Measurements from ENCODE around the gene UTF1. TPM values are rescaled to one million over a fixed set of nuclear protein-coding genes. Genes with fewer than 3 reads are reported as not detected.
"Not testable (repeated sequence)": the region's sequence is repeated elsewhere in the genome, so short reads cannot be mapped to it uniquely, and the experiment has no call there.

The UTF1 gene
- total and polyA plus RNA-seq, 2 experiments from 2014 or later: not detected

GRCh38 chr10:133221331-133221730, 8.7 kb upstream of the UTF1 start:
- H3K27me3 ChIP-seq: peaks cover 17% of the 10 kb centered on the region
- no peak for TF ChIP-seq CTCF (IDR thresholded peaks at IDR 0.05; ENCODE audit: low read depth, low read length)
- no peaks in the 10 kb centered on the region for H3K36me3 ChIP-seq
- no peaks in the 10 kb centered on the region for H3K9me3 ChIP-seq (ENCODE audit: low read depth)
- H3K4me1 ChIP-seq (ENCODE audit: low read depth): no peaks in the 10 kb centered on the region
- H3K4me3 ChIP-seq: no peak overlapping the region
- H3K27ac ChIP-seq: no peak overlapping the region
- no peak for DNase-seq (ENCODE audit: low read depth in 1 of 2, low spot score in 1 of 2)

GRCh38 chr10:133221756-133222155, 8.3 kb upstream of the UTF1 start:
- H3K4me1 ChIP-seq (ENCODE audit: low read depth); H3K9me3 ChIP-seq (ENCODE audit: low read depth); H3K4me3 ChIP-seq; H3K36me3 ChIP-seq; H3K27ac ChIP-seq; DNase-seq (ENCODE audit: low read depth in 1 of 2, low spot score in 1 of 2): not testable (repeated sequence)
- peaks cover 18% of the 10 kb centered on the region for H3K27me3 ChIP-seq

GRCh38 chr10:133224076-133224475, 5.9 kb upstream of the UTF1 start:
- H3K27me3 ChIP-seq: peaks cover 39% of the 10 kb centered on the region
- H3K4me3 ChIP-seq: no peak overlapping the region
- no peak for TF ChIP-seq CTCF (IDR thresholded peaks at IDR 0.05; ENCODE audit: low read depth, low read length)
- no peak overlapping the region for H3K27ac ChIP-seq
- H3K9me3 ChIP-seq (ENCODE audit: low read depth): no peaks in the 10 kb centered on the region
- no peak for DNase-seq (ENCODE audit: low read depth in 1 of 2, low spot score in 1 of 2)
- no peaks in the 10 kb centered on the region for H3K4me1 ChIP-seq (ENCODE audit: low read depth)
- H3K36me3 ChIP-seq: no peaks in the 10 kb centered on the region

GRCh38 chr10:133224756-133225372, 5.2 kb upstream of the UTF1 start:
- TF ChIP-seq CTCF (IDR thresholded peaks at IDR 0.05; ENCODE audit: low read depth, low read length): no peak
- no peaks in the 10 kb centered on the region for H3K36me3 ChIP-seq
- H3K9me3 ChIP-seq (ENCODE audit: low read depth): no peaks in the 10 kb centered on the region
- no peaks in the 10 kb centered on the region for H3K4me1 ChIP-seq (ENCODE audit: low read depth)
- H3K4me3 ChIP-seq: no peak overlapping the region
- DNase-seq (ENCODE audit: low read depth in 1 of 2, low spot score in 1 of 2): peak in 1 of 2 donors; percentile 75
- peaks cover 39% of the 10 kb centered on the region for H3K27me3 ChIP-seq
- H3K27ac ChIP-seq: no peak overlapping the region

- Histone ChIP-seq H3K4me1 (ENCODE audit: low read depth) (no peaks in the 10 kb centered on the region), H3K27me3 (peaks cover 45% of the 10 kb centered on the region), H3K9me3 (ENCODE audit: low read depth) (no peaks in the 10 kb centered on the region), H3K4me3 (no peak overlapping the region), H3K27ac (no peak overlapping the region), H3K36me3 (no peaks in the 10 kb centered on the region)
- TF ChIP-seq CTCF (IDR thresholded peaks at IDR 0.05; ENCODE audit: low read depth, low read length): no peak
- DNase-seq (ENCODE audit: low read depth in 1 of 2, low spot score in 1 of 2): no peak
Measured at GRCh38 chr10:133225707-133226191, 4.3 kb upstream of the UTF1 start.

GRCh38 chr10:133226251-133226808, 3.7 kb upstream of the UTF1 start:
- no peak for TF ChIP-seq CTCF (IDR thresholded peaks at IDR 0.05; ENCODE audit: low read depth, low read length)
- Histone ChIP-seq H3K36me3 (no peaks in the 10 kb centered on the region), H3K27me3 (peaks cover 46% of the 10 kb centered on the region), H3K4me3 (no peak overlapping the region), H3K9me3 (ENCODE audit: low read depth) (no peaks in the 10 kb centered on the region), H3K27ac (no peak overlapping the region), H3K4me1 (ENCODE audit: low read depth) (no peaks in the 10 kb centered on the region)
- no peak for DNase-seq (ENCODE audit: low read depth in 1 of 2, low spot score in 1 of 2)
